Stimulated activated CD8-positive, alpha-beta memory T cell treated with anti-CD3 and anti-CD28 coated beads, Interleukin-12 subunit alpha, Interleukin-12 subunit beta, amount 100 ng/mL, for 24 hours (primary cell): ENCODE measurements around the gene SPA17.

Experiments
- DNase-seq: peaks from one replicate; pipeline ENCODE4 v3.0.0-alpha.2; 2020; ENCODE audit errors: extremely low read depth

SPA17 gene

GRCh38 chr11:124662106-124662505 is 11.6 kb upstream of the SPA17 start:
- DNase-seq = no peak

- DNase-seq = no peak
Observed at GRCh38 chr11:124663861-124664260, 9.8 kb upstream of the SPA17 start.

- no peak for DNase-seq
Observed at GRCh38 chr11:124667601-124668000, 6.1 kb upstream of the SPA17 start.

GRCh38 chr11:124669193-124669592 is 4.5 kb upstream of the SPA17 start:
- DNase-seq = no peak

- DNase-seq = no peak
Observed at GRCh38 chr11:124670732-124671131, 3.0 kb upstream of the SPA17 start.

GRCh38 chr11:124672536-124673215 is 1.0 kb upstream of the SPA17 start:
- no peak for DNase-seq

GRCh38 chr11:124674168-124674517 is 439 bp downstream of the SPA17 start:
- no peak for DNase-seq

GRCh38 chr11:124674571-124674970 is 867 bp downstream of the SPA17 start:
- DNase-seq = no peak

- no peak for DNase-seq
Observed at GRCh38 chr11:124676386-124676785, 2.7 kb downstream of the SPA17 start.

GRCh38 chr11:124678416-124678815 is 4.7 kb downstream of the SPA17 start:
- DNase-seq = no peak

- no peak for DNase-seq
Observed at GRCh38 chr11:124681421-124681820, 7.7 kb downstream of the SPA17 start.

GRCh38 chr11:124682443-124682842 is 8.7 kb downstream of the SPA17 start:
- no peak for DNase-seq

GRCh38 chr11:124693142-124693541 is 19.4 kb downstream of the SPA17 start:
- DNase-seq = no peak

GRCh38 chr11:124699547-124699946 is 25.8 kb downstream of the SPA17 start:
- no peak for DNase-seq

GRCh38 chr11:124700028-124700427 is 26.3 kb downstream of the SPA17 start:
- DNase-seq = no peak

- DNase-seq = no peak
Observed at GRCh38 chr11:124707829-124708228, 34.1 kb downstream of the SPA17 start.

GRCh38 chr11:124712392-124712791 is 38.7 kb downstream of the SPA17 start:
- DNase-seq = no peak

GRCh38 chr11:124716591-124716990 is 42.9 kb downstream of the SPA17 start:
- no peak for DNase-seq

- no peak for DNase-seq
Observed at GRCh38 chr11:124717421-124717785, 43.7 kb downstream of the SPA17 start.

GRCh38 chr11:124717786-124718651 is 44.3 kb downstream of the SPA17 start:
- DNase-seq = no peak

- no peak for DNase-seq
Observed at GRCh38 chr11:124718801-124719200, 45.1 kb downstream of the SPA17 start.

- DNase-seq = no peak
Observed at GRCh38 chr11:124719534-124719933, 45.8 kb downstream of the SPA17 start.

- DNase-seq = no peak
Observed at GRCh38 chr11:124722176-124722575, 48.5 kb downstream of the SPA17 start.
